Fibroblast of pulmonary artery (primary cell): ENCODE measurements around the gene WDR54.
A peak's percentile ranks its signal among the peaks of the same experiment; 100 is the strongest.
"Not testable (repeated sequence)": the region's sequence is repeated elsewhere in the genome, so short reads cannot be mapped to it uniquely, and the experiment has no call there.

ENCODE experiments used
- DNase-seq: peaks from one replicate; pipeline ENCODE4 v3.0.0-alpha.2; 2010; ENCODE audit warnings: low read depth
- H3K4me3 ChIP-seq: replicated peaks from 2 replicates; pipeline ENCODE4 v1.5.1; 2011; ENCODE audit warnings: low read depth, mild to moderate bottlenecking, control low read depth, low read length, moderate library complexity
- TF ChIP-seq, protein P1 (sequence below): IDR thresholded peaks from 2 replicates; pipeline ENCODE4 v1.5.1; 2011; ENCODE audit warnings: mild to moderate bottlenecking, control low read depth, low read length, inconsistent platforms; ENCODE audit errors: missing control alignments

Gene WDR54

DNA sequence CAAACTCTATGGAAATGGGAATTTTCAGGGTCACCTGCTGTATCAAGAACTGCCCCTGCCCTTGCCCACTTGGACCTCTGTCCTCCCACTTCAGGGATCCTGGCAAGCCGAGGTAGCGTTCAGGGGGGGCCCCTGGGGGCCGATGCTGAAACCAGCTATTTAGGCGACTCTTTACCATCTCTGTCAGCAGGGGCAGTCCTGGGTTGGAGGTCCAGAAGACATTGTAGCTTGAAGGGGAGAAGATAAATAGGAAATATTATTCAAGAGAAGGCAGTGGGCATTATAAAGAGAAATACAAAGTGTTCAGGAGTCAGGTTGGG, 41.2 kb downstream of the WDR54 start:
- no peak overlapping the region for H3K4me3 ChIP-seq
- DNase-seq, result no peak
- TF ChIP-seq, protein P1, sequence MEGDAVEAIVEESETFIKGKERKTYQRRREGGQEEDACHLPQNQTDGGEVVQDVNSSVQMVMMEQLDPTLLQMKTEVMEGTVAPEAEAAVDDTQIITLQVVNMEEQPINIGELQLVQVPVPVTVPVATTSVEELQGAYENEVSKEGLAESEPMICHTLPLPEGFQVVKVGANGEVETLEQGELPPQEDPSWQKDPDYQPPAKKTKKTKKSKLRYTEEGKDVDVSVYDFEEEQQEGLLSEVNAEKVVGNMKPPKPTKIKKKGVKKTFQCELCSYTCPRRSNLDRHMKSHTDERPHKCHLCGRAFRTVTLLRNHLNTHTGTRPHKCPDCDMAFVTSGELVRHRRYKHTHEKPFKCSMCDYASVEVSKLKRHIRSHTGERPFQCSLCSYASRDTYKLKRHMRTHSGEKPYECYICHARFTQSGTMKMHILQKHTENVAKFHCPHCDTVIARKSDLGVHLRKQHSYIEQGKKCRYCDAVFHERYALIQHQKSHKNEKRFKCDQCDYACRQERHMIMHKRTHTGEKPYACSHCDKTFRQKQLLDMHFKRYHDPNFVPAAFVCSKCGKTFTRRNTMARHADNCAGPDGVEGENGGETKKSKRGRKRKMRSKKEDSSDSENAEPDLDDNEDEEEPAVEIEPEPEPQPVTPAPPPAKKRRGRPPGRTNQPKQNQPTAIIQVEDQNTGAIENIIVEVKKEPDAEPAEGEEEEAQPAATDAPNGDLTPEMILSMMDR, result no peak

DNA sequence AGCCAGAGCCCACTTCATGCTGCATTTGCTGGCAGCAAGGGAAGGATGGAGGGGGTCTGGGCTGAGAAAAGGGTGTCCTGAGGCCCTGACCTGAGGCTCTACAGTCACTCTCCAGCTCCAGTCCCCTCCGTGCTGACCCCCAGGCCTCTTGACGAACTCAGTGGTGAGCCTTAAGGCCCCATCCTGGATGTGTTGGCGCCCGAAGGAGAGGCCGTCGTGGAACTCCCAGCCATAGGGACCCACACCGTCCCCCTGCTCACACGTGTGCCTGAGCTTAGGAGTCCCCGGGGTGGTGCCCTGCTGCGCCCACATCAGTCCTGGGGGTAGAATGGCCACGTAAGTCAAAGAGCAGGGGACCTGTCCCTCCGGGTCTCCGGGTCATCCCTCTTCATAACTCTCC, 42.9 kb downstream of the WDR54 start:
- H3K4me3 ChIP-seq, result peak overlapping the region; percentile 80
- no peak for DNase-seq
- TF ChIP-seq, protein P1, result no peak

DNA sequence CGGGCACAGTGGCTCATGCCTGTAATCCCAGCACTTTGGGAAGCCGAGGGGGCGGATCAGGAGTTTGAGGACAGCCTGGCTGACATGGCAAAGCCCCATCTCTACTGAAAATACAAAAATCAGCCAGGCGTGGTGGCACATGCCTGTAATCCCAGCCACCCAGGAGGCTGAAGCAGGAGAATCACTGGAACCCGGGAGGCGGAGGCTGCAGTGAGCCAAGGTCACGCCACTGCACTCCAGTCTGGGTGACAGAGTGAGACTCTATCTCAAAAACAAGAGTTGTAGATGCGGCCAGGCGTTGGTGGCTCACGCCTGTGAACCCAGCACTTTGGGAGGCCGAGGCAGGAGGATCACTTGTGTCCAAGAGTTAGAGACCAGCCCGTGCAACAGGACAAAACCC, 49.2 kb downstream of the WDR54 start:
- not testable (repeated sequence) for DNase-seq, H3K4me3 ChIP-seq

DNA sequence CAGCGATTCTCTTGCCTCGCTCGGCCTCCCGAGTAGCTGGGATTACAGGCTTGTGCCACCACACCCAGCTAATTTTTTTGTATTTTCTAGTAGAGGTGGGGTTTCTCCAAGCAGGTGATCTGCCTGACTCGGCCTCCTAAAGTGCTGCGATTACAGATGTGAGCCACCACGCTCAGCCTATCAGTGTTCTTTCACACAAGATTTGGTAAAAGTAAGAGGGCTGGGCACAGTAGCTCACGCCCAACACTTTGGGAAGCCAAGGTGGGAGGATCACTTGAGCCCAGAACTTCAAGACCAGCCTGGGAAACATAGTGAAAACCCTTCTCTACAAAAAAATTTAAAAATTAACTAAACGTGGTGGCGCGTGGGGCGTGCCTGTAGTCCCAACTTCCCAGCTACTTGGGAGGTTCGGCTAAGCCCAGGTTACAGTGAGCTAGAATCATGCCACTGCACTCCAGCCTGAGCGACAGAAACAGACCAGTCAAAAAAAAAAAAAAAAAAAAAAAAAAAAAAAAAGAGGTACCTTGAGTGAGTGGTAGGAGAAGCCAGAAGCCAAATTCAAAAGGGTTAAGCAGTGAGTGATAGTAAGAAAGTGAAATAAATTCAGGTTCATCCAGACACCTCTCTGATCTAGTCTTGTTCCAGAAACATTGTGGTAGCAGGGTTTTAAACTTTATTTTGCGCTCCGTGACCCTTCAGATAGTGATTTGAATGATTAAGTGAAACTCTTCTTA, 50.0 kb downstream of the WDR54 start:
- H3K4me3 ChIP-seq, result peak overlapping the region; percentile 66
- no peak for DNase-seq
- TF ChIP-seq, protein P1, result no peak

DNA sequence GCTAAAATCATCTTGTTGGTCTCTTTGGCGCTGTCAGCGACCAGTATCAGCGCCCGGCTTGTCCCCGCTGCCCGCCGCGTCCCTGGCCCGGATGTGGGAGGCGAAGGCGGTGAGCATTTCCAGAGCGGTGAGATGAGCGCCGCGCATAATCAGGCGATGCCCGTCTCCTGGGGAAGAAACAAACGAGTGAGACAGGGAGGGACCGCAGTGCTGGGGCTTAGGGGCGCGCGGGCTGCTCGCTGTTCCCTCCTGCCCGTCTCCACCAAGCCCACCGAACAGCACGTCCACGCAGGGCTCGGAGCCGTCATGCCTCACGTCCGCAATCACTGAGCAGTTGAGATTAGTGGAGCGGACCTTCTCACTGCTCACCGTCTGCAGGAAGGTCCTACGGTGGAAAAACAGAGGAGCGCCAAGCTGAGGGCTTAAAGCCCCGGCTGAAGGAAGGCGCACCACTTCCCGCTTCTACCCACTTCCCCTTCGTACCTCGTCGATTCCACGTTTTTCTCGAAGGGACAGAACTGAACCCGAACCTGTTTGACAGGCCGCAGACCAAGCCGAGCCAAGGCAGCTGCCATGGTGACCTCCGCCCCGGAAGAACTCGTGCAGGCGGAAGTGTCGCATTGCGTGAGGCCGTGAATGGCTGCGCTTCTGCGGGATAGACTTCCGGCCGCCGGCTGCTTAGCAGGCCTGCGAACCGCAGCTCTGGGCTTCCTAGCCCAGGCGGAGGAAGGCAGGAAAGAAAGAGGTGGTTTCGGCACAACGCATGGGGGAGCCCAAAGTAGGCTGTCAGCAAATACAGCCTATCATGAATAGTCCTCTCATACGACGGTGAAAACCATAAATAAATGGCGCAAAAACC, 50.8 kb downstream of the WDR54 start, which contains the start of gene MRPL53:
Gene MRPL53 (minus strand): TSS at position 595 of the 859 bp plus-strand sequence. CDS start 20 bp downstream, at position 575.
- peak; percentile 96 for DNase-seq
- TF ChIP-seq, protein P1, result no peak
- H3K4me3 ChIP-seq, result peak within 1 kb of the TSS; percentile 66

DNA sequence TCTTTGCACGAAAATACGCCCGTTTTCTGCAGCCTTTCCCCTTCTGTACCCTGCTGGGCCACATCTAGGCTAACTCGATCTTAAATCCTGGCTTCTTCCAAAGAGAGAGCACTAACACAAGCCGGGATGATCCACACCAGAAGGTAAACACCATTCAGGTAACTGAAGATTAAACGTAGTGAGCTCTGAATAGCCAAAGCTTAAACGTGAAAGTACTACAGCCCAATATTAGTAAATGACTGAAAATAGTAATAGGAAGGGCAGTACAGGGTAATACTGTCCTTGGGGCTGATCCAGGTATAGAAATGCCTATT, 51.4 kb downstream of the WDR54 start:
- DNase-seq, result no peak
- TF ChIP-seq, protein P1, result no peak
- H3K4me3 ChIP-seq, result peak overlapping the region; percentile 66

DNA sequence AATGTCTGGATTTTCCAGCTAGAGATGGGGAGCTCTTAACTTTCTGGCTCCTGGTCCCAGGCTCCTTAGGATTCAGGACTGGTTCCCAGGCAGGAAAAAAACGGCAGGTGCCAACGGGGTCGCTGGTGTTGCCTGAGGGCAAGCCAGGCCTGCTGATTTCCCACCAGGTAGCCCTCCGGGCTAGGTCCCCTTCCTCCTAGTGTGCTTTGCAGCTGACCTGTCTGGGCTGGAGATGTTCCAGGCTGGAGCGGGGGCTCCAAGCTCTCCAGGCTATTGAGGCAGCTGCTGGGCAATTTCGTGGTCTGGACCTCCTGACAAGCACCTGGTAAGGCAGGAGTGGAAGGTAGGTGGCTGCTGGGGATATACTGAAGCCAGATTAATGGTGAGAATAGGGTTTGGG, 53.0 kb downstream of the WDR54 start:
- DNase-seq, result no peak
- TF ChIP-seq, protein P1, result no peak
- H3K4me3 ChIP-seq, result no peak overlapping the region
